ENCODE results near the gene VAV1.

VAV1 gene

DNA sequence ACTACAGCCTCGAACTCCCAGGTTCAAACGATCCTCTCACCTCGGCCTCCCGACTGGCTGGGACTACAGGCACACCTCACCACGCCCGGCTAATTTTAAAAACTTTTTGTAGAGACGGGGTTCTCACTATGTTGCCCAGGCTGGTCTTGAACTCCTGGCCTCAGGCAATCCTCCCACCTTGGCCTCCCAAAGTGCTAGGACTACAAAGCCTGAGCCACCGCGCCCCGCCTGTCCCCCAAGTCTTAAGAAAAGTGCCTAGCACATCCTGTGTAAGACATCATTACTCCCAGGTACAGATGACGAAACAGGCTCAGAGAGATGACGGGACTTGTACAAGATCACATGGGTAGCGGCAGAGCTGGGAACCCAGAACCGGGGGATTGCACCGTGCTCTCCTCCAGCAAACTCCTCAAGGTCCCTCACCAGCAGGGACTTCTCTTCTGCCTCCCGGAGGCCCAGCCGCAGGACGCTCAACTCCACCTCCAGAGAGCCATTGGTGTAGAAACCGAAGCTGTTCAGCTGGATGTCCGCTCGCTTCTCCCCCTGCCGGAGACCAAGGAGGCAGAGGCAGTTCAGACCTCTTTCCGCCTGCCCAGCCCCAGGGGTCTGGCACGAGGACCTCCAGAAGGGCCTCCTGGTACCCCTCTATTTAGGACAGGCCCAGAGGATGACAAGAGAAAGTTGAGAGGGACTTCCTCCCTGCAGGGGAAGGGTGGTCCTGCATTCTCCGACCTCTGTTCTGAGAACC lies 36.2 kb upstream of the VAV1 start:
- peak; percentile 89 for DNase-seq (ENCODE audit: low read depth)
- TF ChIP-seq POLR2A (IDR thresholded peaks at IDR 0.05; ENCODE audit: extremely low read depth, insufficient read length): peak; percentile 38
- TF ChIP-seq CTCF (IDR thresholded peaks at IDR 0.05; ENCODE audit: low read depth, low read length): peak; percentile 45
- TF ChIP-seq, protein P1, sequence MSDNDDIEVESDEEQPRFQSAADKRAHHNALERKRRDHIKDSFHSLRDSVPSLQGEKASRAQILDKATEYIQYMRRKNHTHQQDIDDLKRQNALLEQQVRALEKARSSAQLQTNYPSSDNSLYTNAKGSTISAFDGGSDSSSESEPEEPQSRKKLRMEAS (IDR thresholded peaks at IDR 0.05; ENCODE audit: low read depth, low read length): peak; percentile 47; the same call in 1 of the 2 replicates
- peak; percentile 45; the same call in 1 of the 2 replicates for TF ChIP-seq MYC (IDR thresholded peaks at IDR 0.05; ENCODE audit: low read depth, low read length)

DNA sequence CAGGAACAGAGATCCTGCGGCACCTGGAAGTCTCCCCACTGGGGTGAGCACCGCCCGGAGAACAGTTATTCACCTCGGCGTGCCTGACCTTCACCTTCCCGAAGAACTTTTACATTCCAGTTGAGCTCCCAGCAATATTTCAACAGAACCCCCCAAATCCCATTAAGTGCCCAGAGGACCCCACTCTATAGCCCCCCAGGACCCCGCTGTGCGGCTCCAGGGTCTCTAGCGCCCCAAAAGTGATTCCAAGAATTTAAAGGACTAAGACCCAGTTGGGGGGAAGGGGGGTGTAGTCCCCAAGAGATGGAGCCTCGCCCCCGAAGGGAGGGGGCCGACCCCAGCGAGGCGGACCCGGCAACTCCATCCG lies 35.6 kb upstream of the VAV1 start:
- TF ChIP-seq POLR2A (IDR thresholded peaks at IDR 0.05; ENCODE audit: extremely low read depth, insufficient read length) (no peak), MYC (IDR thresholded peaks at IDR 0.05; ENCODE audit: low read depth, low read length) (no peak), CTCF (IDR thresholded peaks at IDR 0.05; ENCODE audit: low read depth, low read length) (no peak)
- TF ChIP-seq, protein P1 (IDR thresholded peaks at IDR 0.05; ENCODE audit: low read depth, low read length): no peak

More for the DNA sequence above, 36.2 kb upstream of the VAV1 start:
- H3K4me3 ChIP-seq (ENCODE audit: low read depth, low read length): peak overlapping the region; percentile 80

GRCh38 chr19:6737284-6737872 lies 35.1 kb upstream of the VAV1 start, which contains the start of gene GPR108:
Gene GPR108 (minus strand): TSS chr19:6737580. CDS start chr19:6737576, 4 bp downstream.
- peak within 1 kb of the TSS; percentile 80 for H3K4me3 ChIP-seq (ENCODE audit: low read depth, low read length)
- DNase-seq (ENCODE audit: low read depth): peak; percentile 98
- TF ChIP-seq CTCF (IDR thresholded peaks at IDR 0.05; ENCODE audit: low read depth, low read length) (no peak), POLR2A (IDR thresholded peaks at IDR 0.05; ENCODE audit: extremely low read depth, insufficient read length) (peak; percentile 24), MYC (IDR thresholded peaks at IDR 0.05; ENCODE audit: low read depth, low read length) (peak; percentile 33; the same call in 1 of the 2 replicates)

More for the DNA sequence above, 35.6 kb upstream of the VAV1 start:
- DNase-seq (ENCODE audit: low read depth): no peak
- peak overlapping the region; percentile 80 for H3K4me3 ChIP-seq (ENCODE audit: low read depth, low read length)

DNA sequence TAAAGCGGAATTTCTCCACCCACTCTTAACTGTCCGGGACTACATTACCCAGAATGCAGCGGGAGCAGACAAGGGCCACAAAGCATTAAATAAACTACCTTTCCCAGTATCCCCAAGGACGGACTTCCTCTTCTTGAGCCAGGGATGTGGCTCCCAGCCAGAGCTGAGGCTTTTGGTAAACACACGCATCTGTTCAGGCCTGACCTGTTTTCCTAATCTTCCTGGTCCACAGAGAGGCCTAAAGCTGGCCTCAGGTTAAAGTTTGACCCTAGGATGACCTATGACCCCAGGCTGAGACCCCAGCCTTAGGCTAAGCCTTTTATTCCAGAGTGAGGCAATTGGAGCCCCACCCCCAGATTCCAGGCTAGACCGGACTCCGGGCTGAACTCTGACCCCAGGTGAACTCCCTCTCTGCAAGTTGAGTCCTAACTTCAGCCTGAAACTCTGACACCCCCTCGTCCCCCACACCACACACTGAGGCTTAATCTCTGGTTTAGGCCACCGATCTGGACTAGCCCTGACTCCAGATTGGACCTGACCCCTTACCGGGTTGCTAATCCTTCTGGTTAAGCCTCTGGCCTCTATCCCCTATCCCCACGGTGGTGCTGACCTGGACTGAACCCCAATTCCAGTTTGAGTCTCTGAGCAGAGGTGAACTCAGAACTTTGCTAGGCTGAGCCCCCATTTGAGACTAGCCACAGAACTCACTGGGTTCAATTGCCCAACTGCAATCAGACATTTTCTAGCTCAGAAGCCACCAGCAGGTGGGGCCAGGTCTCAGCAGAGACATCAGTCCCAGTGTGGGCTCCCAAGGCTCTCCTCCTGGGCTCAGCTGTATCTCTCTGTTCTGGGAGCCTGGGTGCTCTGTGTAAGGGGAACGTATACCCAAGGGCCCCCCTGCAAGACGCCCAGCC lies 34.4 kb upstream of the VAV1 start:
- TF ChIP-seq MYC (IDR thresholded peaks at IDR 0.05; ENCODE audit: low read depth, low read length): 0 out of 2 replicates have a peak, but pooled peaks have one; percentile 3
- peak; percentile 47 for TF ChIP-seq CTCF (IDR thresholded peaks at IDR 0.05; ENCODE audit: low read depth, low read length)
- TF ChIP-seq, protein P1 (IDR thresholded peaks at IDR 0.05; ENCODE audit: low read depth, low read length): no peak
- no peak for TF ChIP-seq POLR2A (IDR thresholded peaks at IDR 0.05; ENCODE audit: extremely low read depth, insufficient read length)
- peak overlapping the region; percentile 25 for H3K4me3 ChIP-seq (ENCODE audit: low read depth, low read length)
- peak; percentile 87 for DNase-seq (ENCODE audit: low read depth)

- H3K4me3 ChIP-seq (ENCODE audit: low read depth, low read length): no peak overlapping the region
- no peak for DNase-seq (ENCODE audit: low read depth)
- TF ChIP-seq CTCF (IDR thresholded peaks at IDR 0.05; ENCODE audit: low read depth, low read length) (no peak), POLR2A (IDR thresholded peaks at IDR 0.05; ENCODE audit: extremely low read depth, insufficient read length) (no peak), MYC (IDR thresholded peaks at IDR 0.05; ENCODE audit: low read depth, low read length) (no peak)
- TF ChIP-seq, protein P1 (IDR thresholded peaks at IDR 0.05; ENCODE audit: low read depth, low read length): no peak
These were observed 33.6 kb upstream of the VAV1 start for GRCh38 chr19:6738787-6739389.
